ENCODE results near the gene ATP8A2.

Gene ATP8A2

DNA sequence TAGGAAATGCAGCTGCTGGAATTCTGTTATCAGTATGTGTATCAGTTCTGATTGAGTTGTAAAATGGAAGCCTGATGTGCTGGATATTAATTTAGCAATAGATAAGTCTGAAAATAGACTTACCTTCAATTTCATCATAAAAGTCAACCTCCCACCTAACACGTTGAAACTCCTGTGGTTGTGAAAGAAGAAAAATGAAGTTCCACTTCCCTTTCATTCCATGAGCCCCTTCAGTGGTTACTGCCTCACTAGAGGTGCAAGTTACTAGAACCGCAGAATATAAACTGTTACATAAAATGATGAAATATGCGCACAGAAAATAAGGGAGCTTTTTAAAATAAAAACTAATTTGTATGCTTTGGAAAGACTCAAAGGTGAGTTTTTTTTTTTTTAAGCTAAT is 430.8 kb downstream of the ATP8A2 start:
- no peak for TF ChIP-seq POLR2AphosphoS5 (IDR thresholded peaks at IDR 0.05; ENCODE audit: low read depth, low read length)
- TF ChIP-seq FOXP2 (optimal IDR thresholded peaks at IDR 0.05; ENCODE audit: borderline replicate concordance, extremely low read depth, extremely low read length, insufficient read depth): no peak
- TF ChIP-seq, protein P1, sequence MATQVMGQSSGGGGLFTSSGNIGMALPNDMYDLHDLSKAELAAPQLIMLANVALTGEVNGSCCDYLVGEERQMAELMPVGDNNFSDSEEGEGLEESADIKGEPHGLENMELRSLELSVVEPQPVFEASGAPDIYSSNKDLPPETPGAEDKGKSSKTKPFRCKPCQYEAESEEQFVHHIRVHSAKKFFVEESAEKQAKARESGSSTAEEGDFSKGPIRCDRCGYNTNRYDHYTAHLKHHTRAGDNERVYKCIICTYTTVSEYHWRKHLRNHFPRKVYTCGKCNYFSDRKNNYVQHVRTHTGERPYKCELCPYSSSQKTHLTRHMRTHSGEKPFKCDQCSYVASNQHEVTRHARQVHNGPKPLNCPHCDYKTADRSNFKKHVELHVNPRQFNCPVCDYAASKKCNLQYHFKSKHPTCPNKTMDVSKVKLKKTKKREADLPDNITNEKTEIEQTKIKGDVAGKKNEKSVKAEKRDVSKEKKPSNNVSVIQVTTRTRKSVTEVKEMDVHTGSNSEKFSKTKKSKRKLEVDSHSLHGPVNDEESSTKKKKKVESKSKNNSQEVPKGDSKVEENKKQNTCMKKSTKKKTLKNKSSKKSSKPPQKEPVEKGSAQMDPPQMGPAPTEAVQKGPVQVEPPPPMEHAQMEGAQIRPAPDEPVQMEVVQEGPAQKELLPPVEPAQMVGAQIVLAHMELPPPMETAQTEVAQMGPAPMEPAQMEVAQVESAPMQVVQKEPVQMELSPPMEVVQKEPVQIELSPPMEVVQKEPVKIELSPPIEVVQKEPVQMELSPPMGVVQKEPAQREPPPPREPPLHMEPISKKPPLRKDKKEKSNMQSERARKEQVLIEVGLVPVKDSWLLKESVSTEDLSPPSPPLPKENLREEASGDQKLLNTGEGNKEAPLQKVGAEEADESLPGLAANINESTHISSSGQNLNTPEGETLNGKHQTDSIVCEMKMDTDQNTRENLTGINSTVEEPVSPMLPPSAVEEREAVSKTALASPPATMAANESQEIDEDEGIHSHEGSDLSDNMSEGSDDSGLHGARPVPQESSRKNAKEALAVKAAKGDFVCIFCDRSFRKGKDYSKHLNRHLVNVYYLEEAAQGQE (IDR thresholded peaks at IDR 0.05; ENCODE audit: insufficient read depth in 1 of 2, low read depth in 2 of 2, low read length in 2 of 2): no peak
- TF ChIP-seq TAF1 (IDR thresholded peaks at IDR 0.05; ENCODE audit: borderline replicate concordance, insufficient read depth, low read length): no peak

- TF ChIP-seq SIN3A (IDR thresholded peaks at IDR 0.05; ENCODE audit: borderline replicate concordance, insufficient read depth, low read length) (no peak), FOXP2 (optimal IDR thresholded peaks at IDR 0.05; ENCODE audit: borderline replicate concordance, extremely low read depth, extremely low read length, insufficient read depth) (no peak), POLR2AphosphoS5 (IDR thresholded peaks at IDR 0.05; ENCODE audit: low read depth, low read length) (no peak), TAF1 (IDR thresholded peaks at IDR 0.05; ENCODE audit: borderline replicate concordance, insufficient read depth, low read length) (no peak)
- TF ChIP-seq, protein P1 (IDR thresholded peaks at IDR 0.05; ENCODE audit: insufficient read depth in 1 of 2, low read depth in 2 of 2, low read length in 2 of 2): no peak
Measured at GRCh38 chr13:25803641-25804040, 431.9 kb downstream of the ATP8A2 start.

GRCh38 chr13:25806264-25806974 is 434.6 kb downstream of the ATP8A2 start:
- TF ChIP-seq TAF1 (IDR thresholded peaks at IDR 0.05; ENCODE audit: borderline replicate concordance, insufficient read depth, low read length) (no peak), SIN3A (IDR thresholded peaks at IDR 0.05; ENCODE audit: borderline replicate concordance, insufficient read depth, low read length) (no peak), FOXP2 (optimal IDR thresholded peaks at IDR 0.05; ENCODE audit: borderline replicate concordance, extremely low read depth, extremely low read length, insufficient read depth) (no peak), POLR2AphosphoS5 (IDR thresholded peaks at IDR 0.05; ENCODE audit: low read depth, low read length) (no peak)
- TF ChIP-seq, protein P1 (IDR thresholded peaks at IDR 0.05; ENCODE audit: insufficient read depth in 1 of 2, low read depth in 2 of 2, low read length in 2 of 2): no peak

DNA sequence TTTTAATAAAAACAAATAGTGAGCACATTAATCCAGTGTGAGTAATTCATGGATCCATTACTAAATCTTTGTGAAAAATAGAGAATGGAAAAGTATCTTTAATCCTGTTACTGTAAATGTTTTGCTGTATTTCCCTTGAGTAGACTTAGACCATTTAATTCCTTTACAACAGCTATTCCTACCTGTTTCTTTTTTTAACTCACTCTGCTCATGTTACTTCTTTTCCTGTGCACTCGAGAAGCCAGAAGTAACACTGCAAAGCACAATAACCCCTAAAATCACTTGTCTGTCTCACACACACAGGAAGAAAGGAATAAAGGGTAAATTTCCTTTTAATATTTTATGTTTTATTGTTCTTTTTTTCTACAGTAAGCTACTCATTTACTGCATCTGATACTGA is 435.8 kb downstream of the ATP8A2 start:
- TF ChIP-seq, protein P1 (IDR thresholded peaks at IDR 0.05; ENCODE audit: insufficient read depth in 1 of 2, low read depth in 2 of 2, low read length in 2 of 2): no peak
- TF ChIP-seq TAF1 (IDR thresholded peaks at IDR 0.05; ENCODE audit: borderline replicate concordance, insufficient read depth, low read length): no peak
- no peak for TF ChIP-seq SIN3A (IDR thresholded peaks at IDR 0.05; ENCODE audit: borderline replicate concordance, insufficient read depth, low read length)
- no peak for TF ChIP-seq FOXP2 (optimal IDR thresholded peaks at IDR 0.05; ENCODE audit: borderline replicate concordance, extremely low read depth, extremely low read length, insufficient read depth)
- TF ChIP-seq POLR2AphosphoS5 (IDR thresholded peaks at IDR 0.05; ENCODE audit: low read depth, low read length): no peak

Data from PFSK-1 (cell line).